ENCODE measurements around the gene CEBPZOS.

GRCh38 chr2:37173741-37174140 lies 22.6 kb upstream of the CEBPZOS start:
- no peak for TF ChIP-seq CTCF (conservative IDR thresholded peaks at IDR 0.05)
- no peak for TF ChIP-seq EZH2 (IDR thresholded peaks at IDR 0.05; ENCODE audit: low read depth)

Data from PC-9 (cell line).